GM19324 (cell line): ENCODE measurements around the gene SUCLG2.

Experiments used
- ATAC-seq: cut with Tn5 transposase; IDR thresholded peaks from one replicate; pipeline ENCODE4 v1.9.1; 2021; ENCODE audit warnings: mild to moderate bottlenecking, moderate library complexity; ENCODE audit not compliant: unreplicated experiment, low FRiP score

SUCLG2 gene

GRCh38 chr3:67654099-67654843, at the start of gene SUCLG2:
TSS of gene SUCLG2 (minus strand) at chr3:67654612. CDS start at chr3:67654586, 26 bp downstream.
- ATAC-seq: peak; percentile 72

- no peak for ATAC-seq
Observed at GRCh38 chr3:67700596-67700995, 46.2 kb upstream of the SUCLG2 start.

- no peak for ATAC-seq
Observed at GRCh38 chr3:67699882-67700281, 45.5 kb upstream of the SUCLG2 start.

- no peak for ATAC-seq
Observed at GRCh38 chr3:67692621-67693020, 38.2 kb upstream of the SUCLG2 start.

GRCh38 chr3:67691926-67692325, 37.5 kb upstream of the SUCLG2 start:
- ATAC-seq: no peak

- ATAC-seq: no peak
Observed at GRCh38 chr3:67691207-67691606, 36.8 kb upstream of the SUCLG2 start.

GRCh38 chr3:67689806-67690205, 35.4 kb upstream of the SUCLG2 start:
- no peak for ATAC-seq

- ATAC-seq: no peak
Observed at GRCh38 chr3:67688231-67688630, 33.8 kb upstream of the SUCLG2 start.

GRCh38 chr3:67686069-67686468, 31.7 kb upstream of the SUCLG2 start:
- ATAC-seq: no peak

- peak; percentile 95 for ATAC-seq
Observed at GRCh38 chr3:67685499-67685898, 31.1 kb upstream of the SUCLG2 start.

- ATAC-seq: no peak
Observed at GRCh38 chr3:67684211-67684610, 29.8 kb upstream of the SUCLG2 start.

GRCh38 chr3:67683522-67683921, 29.1 kb upstream of the SUCLG2 start:
- ATAC-seq: no peak

- peak; percentile 71 for ATAC-seq
Observed at GRCh38 chr3:67678665-67679064, 24.3 kb upstream of the SUCLG2 start.

GRCh38 chr3:67674055-67674454, 19.6 kb upstream of the SUCLG2 start:
- no peak for ATAC-seq

GRCh38 chr3:67662733-67663132, 8.3 kb upstream of the SUCLG2 start:
- ATAC-seq: no peak

- ATAC-seq: no peak
Observed at GRCh38 chr3:67661089-67661488, 6.7 kb upstream of the SUCLG2 start.

GRCh38 chr3:67657192-67657591, 2.8 kb upstream of the SUCLG2 start:
- ATAC-seq: no peak

- no peak for ATAC-seq
Observed at GRCh38 chr3:67656614-67657013, 2.2 kb upstream of the SUCLG2 start.

- peak; percentile 39 for ATAC-seq
Observed at GRCh38 chr3:67655364-67656121, 1.1 kb upstream of the SUCLG2 start.

- no peak for ATAC-seq
Observed at GRCh38 chr3:67654844-67655177, 399 bp upstream of the SUCLG2 start.

- peak; percentile 25 for ATAC-seq
Observed at GRCh38 chr3:67653425-67654098, 850 bp downstream of the SUCLG2 start.
